ENCODE measurements around the gene CADPS2.

CADPS2 gene

GRCh38 chr7:122312789-122313188 lies 573.5 kb downstream of the CADPS2 start:
- Histone ChIP-seq H3K27me3 (ENCODE audit: insufficient read depth, poor library complexity, severe bottlenecking) (peaks cover 61% of the 10 kb centered on the region), H3K4me3 (replicated peaks; ENCODE audit: insufficient read depth, low read length) (no peak overlapping the region), H3K27ac (replicated peaks) (no peak overlapping the region)
- TF ChIP-seq GABPA (IDR thresholded peaks at IDR 0.05; ENCODE audit: low read depth) (no peak), REST (IDR thresholded peaks at IDR 0.05; ENCODE audit: insufficient replicate concordance, low read depth) (no peak), CTCF (IDR thresholded peaks at IDR 0.05; ENCODE audit: insufficient read depth, low read length) (no peak), SPI1 (IDR thresholded peaks at IDR 0.05; ENCODE audit: borderline replicate concordance, low read depth) (no peak), POLR2AphosphoS5 (IDR thresholded peaks at IDR 0.05; ENCODE audit: low read depth) (no peak)
- DNase-seq (ENCODE audit: low read depth in 1 of 2, low spot score in 1 of 2): no peak

GRCh38 chr7:122311734-122312450 lies 574.4 kb downstream of the CADPS2 start:
- Histone ChIP-seq H3K4me3 (replicated peaks; ENCODE audit: insufficient read depth, low read length) (no peak overlapping the region), H3K27ac (replicated peaks) (no peak overlapping the region), H3K27me3 (ENCODE audit: insufficient read depth, poor library complexity, severe bottlenecking) (peaks cover 55% of the 10 kb centered on the region)
- DNase-seq (ENCODE audit: low read depth in 1 of 2, low spot score in 1 of 2): no peak
- TF ChIP-seq CTCF (IDR thresholded peaks at IDR 0.05; ENCODE audit: insufficient read depth, low read length): no peak
- TF ChIP-seq POLR2AphosphoS5 (IDR thresholded peaks at IDR 0.05; ENCODE audit: low read depth): no peak
- TF ChIP-seq SPI1 (IDR thresholded peaks at IDR 0.05; ENCODE audit: borderline replicate concordance, low read depth): no peak
- TF ChIP-seq GABPA (IDR thresholded peaks at IDR 0.05; ENCODE audit: low read depth): no peak
- no peak for TF ChIP-seq REST (IDR thresholded peaks at IDR 0.05; ENCODE audit: insufficient replicate concordance, low read depth)

GRCh38 chr7:122311050-122311700 lies 575.1 kb downstream of the CADPS2 start:
- H3K4me3 ChIP-seq (replicated peaks; ENCODE audit: insufficient read depth, low read length): no peak overlapping the region
- no peak for DNase-seq (ENCODE audit: low read depth in 1 of 2, low spot score in 1 of 2)
- TF ChIP-seq POLR2AphosphoS5 (IDR thresholded peaks at IDR 0.05; ENCODE audit: low read depth) (no peak), SPI1 (IDR thresholded peaks at IDR 0.05; ENCODE audit: borderline replicate concordance, low read depth) (no peak), GABPA (IDR thresholded peaks at IDR 0.05; ENCODE audit: low read depth) (no peak), REST (IDR thresholded peaks at IDR 0.05; ENCODE audit: insufficient replicate concordance, low read depth) (no peak), CTCF (IDR thresholded peaks at IDR 0.05; ENCODE audit: insufficient read depth, low read length) (no peak)
- peaks cover 53% of the 10 kb centered on the region for H3K27me3 ChIP-seq (ENCODE audit: insufficient read depth, poor library complexity, severe bottlenecking)
- H3K27ac ChIP-seq (replicated peaks): no peak overlapping the region

Measured in HL-60 (cell line).